Neuron (in vitro differentiated cells): Measurements from ENCODE around the gene TNFAIP3.

ENCODE experiments used
- H2AFZ ChIP-seq: one replicate; pipeline ENCODE4 v1.6.1; 2013; ENCODE audit warnings: low read depth, mild to moderate bottlenecking, inconsistent platforms, low read length, moderate library complexity
- H3K27me3 ChIP-seq: one replicate; pipeline ENCODE4 v1.6.1; 2013; ENCODE audit warnings: low read length; ENCODE audit not compliant: insufficient read depth
- H3K36me3 ChIP-seq: one replicate; pipeline ENCODE4 v1.6.1; 2013; ENCODE audit warnings: low read length; ENCODE audit not compliant: insufficient read depth
- H3K4me1 ChIP-seq: one replicate; pipeline ENCODE4 v1.6.1; 2013; ENCODE audit warnings: low read length; ENCODE audit not compliant: insufficient read depth
- H3K4me3 ChIP-seq: 2 replicates; pipeline ENCODE4 v1.5.1; 2013; ENCODE audit warnings: mild to moderate bottlenecking, low read length, moderate library complexity
- H3K9me3 ChIP-seq: one replicate; pipeline ENCODE4 v1.6.1; 2013; ENCODE audit warnings: low read length

The TNFAIP3 gene

GRCh38 chr6:137866914-137867684 is at the start of gene TNFAIP3:
Gene TNFAIP3 (plus strand): TSS chr6:137867259. CDS start chr6:137871228, 3,969 bp downstream.
- Histone ChIP-seq H3K4me3 (peak within 1 kb of the TSS; percentile 61), H2AFZ (peak within 1 kb of the TSS; percentile 90), H3K9me3 (no peaks in the 10 kb centered on the region), H3K36me3 (no peaks in the 10 kb centered on the region), H3K27me3 (peaks cover 8% of the 10 kb centered on the region), H3K4me1 (peaks cover 8% of the 10 kb centered on the region)

GRCh38 chr6:137818440-137818839 is 48.6 kb upstream of the TNFAIP3 start:
- H3K9me3 ChIP-seq = no peaks in the 10 kb centered on the region
- H2AFZ ChIP-seq = no peak overlapping the region
- H3K36me3 ChIP-seq = no peaks in the 10 kb centered on the region
- no peak overlapping the region for H3K4me3 ChIP-seq
- H3K4me1 ChIP-seq = no peaks in the 10 kb centered on the region
- H3K27me3 ChIP-seq = no peaks in the 10 kb centered on the region

GRCh38 chr6:137819740-137820139 is 47.3 kb upstream of the TNFAIP3 start:
- H2AFZ ChIP-seq = no peak overlapping the region
- H3K27me3 ChIP-seq = no peaks in the 10 kb centered on the region
- H3K4me1 ChIP-seq = peaks cover 11% of the 10 kb centered on the region
- H3K4me3 ChIP-seq = no peak overlapping the region
- H3K36me3 ChIP-seq = no peaks in the 10 kb centered on the region
- H3K9me3 ChIP-seq = no peaks in the 10 kb centered on the region

- H3K4me1 ChIP-seq = peaks cover 11% of the 10 kb centered on the region
- H3K27me3 ChIP-seq = no peaks in the 10 kb centered on the region
- no peaks in the 10 kb centered on the region for H3K36me3 ChIP-seq
- no peaks in the 10 kb centered on the region for H3K9me3 ChIP-seq
- no peak overlapping the region for H2AFZ ChIP-seq
- H3K4me3 ChIP-seq = no peak overlapping the region
Measured at GRCh38 chr6:137820425-137820824, 46.6 kb upstream of the TNFAIP3 start.

- no peaks in the 10 kb centered on the region for H3K27me3 ChIP-seq
- no peak overlapping the region for H3K4me3 ChIP-seq
- no peaks in the 10 kb centered on the region for H3K36me3 ChIP-seq
- H3K9me3 ChIP-seq = no peaks in the 10 kb centered on the region
- no peak overlapping the region for H2AFZ ChIP-seq
- H3K4me1 ChIP-seq = peaks cover 11% of the 10 kb centered on the region
Measured at GRCh38 chr6:137820952-137821351, 46.1 kb upstream of the TNFAIP3 start.

GRCh38 chr6:137821491-137821890 is 45.6 kb upstream of the TNFAIP3 start:
- H3K4me1 ChIP-seq = peaks cover 11% of the 10 kb centered on the region
- H3K4me3 ChIP-seq = no peak overlapping the region
- H3K9me3 ChIP-seq = no peaks in the 10 kb centered on the region
- H2AFZ ChIP-seq = no peak overlapping the region
- no peaks in the 10 kb centered on the region for H3K36me3 ChIP-seq
- H3K27me3 ChIP-seq = no peaks in the 10 kb centered on the region

- Histone ChIP-seq H3K9me3 (no peaks in the 10 kb centered on the region), H2AFZ (peak overlapping the region; percentile 14), H3K27me3 (no peaks in the 10 kb centered on the region), H3K4me3 (peak overlapping the region; percentile 21), H3K36me3 (no peaks in the 10 kb centered on the region), H3K4me1 (peaks cover 11% of the 10 kb centered on the region)
Measured at GRCh38 chr6:137823826-137824555, 43.1 kb upstream of the TNFAIP3 start.

- Histone ChIP-seq H3K4me1 (peaks cover 11% of the 10 kb centered on the region), H3K27me3 (no peaks in the 10 kb centered on the region), H3K4me3 (no peak overlapping the region), H3K9me3 (no peaks in the 10 kb centered on the region), H3K36me3 (no peaks in the 10 kb centered on the region), H2AFZ (peak overlapping the region; percentile 14)
Measured at GRCh38 chr6:137824556-137824879, 42.5 kb upstream of the TNFAIP3 start.

- no peaks in the 10 kb centered on the region for H3K36me3 ChIP-seq
- no peaks in the 10 kb centered on the region for H3K27me3 ChIP-seq
- H3K4me1 ChIP-seq = peaks cover 11% of the 10 kb centered on the region
- no peak overlapping the region for H2AFZ ChIP-seq
- no peak overlapping the region for H3K4me3 ChIP-seq
- H3K9me3 ChIP-seq = no peaks in the 10 kb centered on the region
Measured at GRCh38 chr6:137824896-137825295, 42.2 kb upstream of the TNFAIP3 start.

- Histone ChIP-seq H3K4me1 (peaks cover 11% of the 10 kb centered on the region), H3K4me3 (no peak overlapping the region), H3K9me3 (no peaks in the 10 kb centered on the region), H3K27me3 (no peaks in the 10 kb centered on the region), H3K36me3 (no peaks in the 10 kb centered on the region), H2AFZ (no peak overlapping the region)
Measured at GRCh38 chr6:137827411-137827940, 39.6 kb upstream of the TNFAIP3 start.

GRCh38 chr6:137827977-137828810 is 38.9 kb upstream of the TNFAIP3 start:
- Histone ChIP-seq H3K4me1 (peaks cover 11% of the 10 kb centered on the region), H3K27me3 (no peaks in the 10 kb centered on the region), H3K36me3 (no peaks in the 10 kb centered on the region), H2AFZ (no peak overlapping the region), H3K9me3 (no peaks in the 10 kb centered on the region), H3K4me3 (no peak overlapping the region)

GRCh38 chr6:137829641-137830083 is 37.4 kb upstream of the TNFAIP3 start:
- no peaks in the 10 kb centered on the region for H3K4me1 ChIP-seq
- H3K9me3 ChIP-seq = no peaks in the 10 kb centered on the region
- H2AFZ ChIP-seq = no peak overlapping the region
- H3K27me3 ChIP-seq = no peaks in the 10 kb centered on the region
- H3K4me3 ChIP-seq = no peak overlapping the region
- no peaks in the 10 kb centered on the region for H3K36me3 ChIP-seq

- no peak overlapping the region for H3K4me3 ChIP-seq
- no peaks in the 10 kb centered on the region for H3K9me3 ChIP-seq
- H3K36me3 ChIP-seq = no peaks in the 10 kb centered on the region
- H2AFZ ChIP-seq = no peak overlapping the region
- H3K27me3 ChIP-seq = no peaks in the 10 kb centered on the region
- H3K4me1 ChIP-seq = no peaks in the 10 kb centered on the region
Measured at GRCh38 chr6:137830511-137830911, 36.5 kb upstream of the TNFAIP3 start.
